ENCODE results near the gene LEMD2.

LEMD2 gene

GRCh38 chr6:33762713-33763112 is 26.2 kb downstream of the LEMD2 start:
- H3K27ac ChIP-seq, result no peak overlapping the region
- no peak overlapping the region for H3K4me3 ChIP-seq

GRCh38 chr6:33761922-33762629 is 26.9 kb downstream of the LEMD2 start:
- H3K27ac ChIP-seq, result no peak overlapping the region
- no peak overlapping the region for H3K4me3 ChIP-seq

- Histone ChIP-seq H3K27ac (no peak overlapping the region), H3K4me3 (no peak overlapping the region)
Measured at GRCh38 chr6:33761581-33761921, 27.4 kb downstream of the LEMD2 start.

- no peak overlapping the region for H3K4me3 ChIP-seq
- no peak overlapping the region for H3K27ac ChIP-seq
Measured at GRCh38 chr6:33759887-33760629, 28.9 kb downstream of the LEMD2 start.

GRCh38 chr6:33758815-33759216 is 30.1 kb downstream of the LEMD2 start:
- H3K27ac ChIP-seq, result no peak overlapping the region

GRCh38 chr6:33757906-33758305 is 31.0 kb downstream of the LEMD2 start:
- Histone ChIP-seq H3K4me3 (no peak overlapping the region), H3K27ac (no peak overlapping the region)

More at GRCh38 chr6:33758815-33759216, 30.1 kb downstream of the LEMD2 start:
- H3K4me3 ChIP-seq, result no peak overlapping the region

- Histone ChIP-seq H3K4me3 (no peak overlapping the region), H3K27ac (no peak overlapping the region)
Measured at GRCh38 chr6:33757113-33757512, 31.8 kb downstream of the LEMD2 start.

- Histone ChIP-seq H3K4me3 (no peak overlapping the region), H3K27ac (no peak overlapping the region)
Measured at GRCh38 chr6:33756211-33756954, 32.5 kb downstream of the LEMD2 start.

GRCh38 chr6:33755070-33755869 is 33.7 kb downstream of the LEMD2 start:
- Histone ChIP-seq H3K27ac (no peak overlapping the region), H3K4me3 (no peak overlapping the region)

- Histone ChIP-seq H3K27ac (no peak overlapping the region), H3K4me3 (no peak overlapping the region)
Measured at GRCh38 chr6:33754222-33754621, 34.7 kb downstream of the LEMD2 start.

GRCh38 chr6:33752646-33753015 is 36.3 kb downstream of the LEMD2 start:
- H3K27ac ChIP-seq, result no peak overlapping the region
- H3K4me3 ChIP-seq, result no peak overlapping the region

- no peak overlapping the region for H3K27ac ChIP-seq
- no peak overlapping the region for H3K4me3 ChIP-seq
Measured at GRCh38 chr6:33751771-33752645, 36.9 kb downstream of the LEMD2 start.

- no peak overlapping the region for H3K27ac ChIP-seq
- no peak overlapping the region for H3K4me3 ChIP-seq
Measured at GRCh38 chr6:33750244-33750991, 38.5 kb downstream of the LEMD2 start.

- no peak overlapping the region for H3K27ac ChIP-seq
- no peak overlapping the region for H3K4me3 ChIP-seq
Measured at GRCh38 chr6:33749401-33749800, 39.5 kb downstream of the LEMD2 start.

GRCh38 chr6:33748841-33749240 is 40.1 kb downstream of the LEMD2 start:
- Histone ChIP-seq H3K27ac (no peak overlapping the region), H3K4me3 (no peak overlapping the region)

- Histone ChIP-seq H3K27ac (no peak overlapping the region), H3K4me3 (no peak overlapping the region)
Measured at GRCh38 chr6:33747823-33748222, 41.1 kb downstream of the LEMD2 start.

GRCh38 chr6:33746651-33747100 is 42.3 kb downstream of the LEMD2 start, which contains the start of gene IP6K3:
Gene IP6K3, minus strand, starts transcription at chr6:33746905. Its CDS starts 11,429 bp downstream, at chr6:33735476.
- no peak within 1 kb of the TSS for H3K27ac ChIP-seq
- H3K4me3 ChIP-seq, result no peak within 1 kb of the TSS

- no peak overlapping the region for H3K4me3 ChIP-seq
- H3K27ac ChIP-seq, result no peak overlapping the region
Measured at GRCh38 chr6:33746036-33746600, 42.8 kb downstream of the LEMD2 start.

Data from skin epidermis (tissue), 12 donors.